CD8-positive, alpha-beta memory T cell (primary cell): ENCODE measurements around the gene IDI2. TPM values are rescaled to one million over a fixed set of nuclear protein-coding genes. Genes with fewer than 3 reads are reported as not detected.
"Not testable (repeated sequence)": the region's sequence is repeated elsewhere in the genome, so short reads cannot be mapped to it uniquely, and the experiment has no call there.

Source experiments
- CTCF ChIA-PET: fragments of 350-600 bp; sonication (Branson Sonifier 250); formaldehyde crosslinking; loops from one replicate; lab custom pipeline; 2021; ENCODE audit warnings: antibody characterized with exemption; lab: Charles Lee
- POLR2A ChIA-PET: fragments of 350-600 bp; sonication (Branson Sonifier 250); formaldehyde crosslinking; loops from one replicate; lab custom pipeline; 2021; ENCODE audit warnings: antibody characterized with exemption; lab: Charles Lee
- DNase-seq, 5 donors: peaks; one replicate each; pipeline versions ENCODE4 v3.0.0 to v3.0.0-alpha.2; 2020 to 2022; ENCODE audit warnings: mixed read lengths in 1 of 5
- H3K27ac ChIP-seq: one replicate; pipeline ENCODE4 v1.7.0; 2013; ENCODE audit warnings: low read depth, mild to moderate bottlenecking, low read length, moderate library complexity
- H3K27me3 ChIP-seq: 2 replicates; pipeline ENCODE4 v1.7.0; 2013; ENCODE audit warnings: low read length, mild to moderate bottlenecking; ENCODE audit not compliant: insufficient read depth, poor library complexity, severe bottlenecking
- H3K36me3 ChIP-seq: 2 replicates; pipeline ENCODE4 v1.7.0; 2013; ENCODE audit warnings: mild to moderate bottlenecking, low read length, moderate library complexity; ENCODE audit not compliant: insufficient read depth
- H3K4me1 ChIP-seq: 2 replicates; pipeline ENCODE4 v1.7.0; 2013; ENCODE audit warnings: mild to moderate bottlenecking, low read length, moderate library complexity; ENCODE audit not compliant: insufficient read depth
- H3K4me3 ChIP-seq: 2 replicates; pipeline ENCODE4 v1.7.0; 2013; ENCODE audit warnings: mild to moderate bottlenecking, low read length
- H3K9me3 ChIP-seq: 2 replicates; pipeline ENCODE4 v1.7.0; 2013; ENCODE audit warnings: mild to moderate bottlenecking, low read length
- H3K27ac Mint-ChIP-seq, 8 donors: one replicate each; pipeline ENCODE4 v1.8.0; 2020 to 2021; ENCODE audit warnings: mixed read lengths in 8 of 8, mild to moderate bottlenecking in 6 of 8, inconsistent platforms in 3 of 8, moderate library complexity in 3 of 8
- H3K27me3 Mint-ChIP-seq, 2 donors: one replicate each; pipeline ENCODE4 v1.8.0; 2020 to 2021; ENCODE audit warnings: mixed read lengths in 2 of 2, mild to moderate bottlenecking in 1 of 2, moderate library complexity in 1 of 2
- H3K36me3 Mint-ChIP-seq, 3 donors: one replicate each; pipeline ENCODE4 v1.8.0; 2020 to 2021; ENCODE audit warnings: mixed read lengths in 3 of 3, inconsistent platforms in 1 of 3, mild to moderate bottlenecking in 1 of 3
- H3K4me1 Mint-ChIP-seq, 3 donors: one replicate each; pipeline ENCODE4 v1.8.0; 2020 to 2021; ENCODE audit warnings: mixed read lengths in 3 of 3, inconsistent platforms in 1 of 3, mild to moderate bottlenecking in 1 of 3
- H3K4me3 Mint-ChIP-seq, 7 donors: one replicate each; pipeline ENCODE4 v1.8.0; 2020 to 2021; ENCODE audit warnings: mixed read lengths in 7 of 7, mild to moderate bottlenecking in 6 of 7, moderate library complexity in 4 of 7, inconsistent platforms in 2 of 7
- H3K9me3 Mint-ChIP-seq, 5 donors: one replicate each; pipeline ENCODE4 v1.8.0; 2020 to 2022; ENCODE audit warnings: mixed read lengths in 5 of 5, mild to moderate bottlenecking in 3 of 5, moderate library complexity in 2 of 5, inconsistent platforms in 1 of 5
- polyA plus RNA-seq: library from polyadenylated mRNA; unstranded; fragments of 300-500 nt; fragmentation: Illumina TruSeq; gene quantifications from one replicate; pipeline ENCODE4 v1.2.3, GENCODE V29; 2021
- total RNA-seq, 2 experiments: library from RNA; stranded (reverse); gene quantifications; one replicate each; pipeline ENCODE4 v1.2.3, GENCODE V29; 2021

Gene IDI2
- total and polyA plus RNA-seq, 3 experiments from 2014 or later: not detected

DNA sequence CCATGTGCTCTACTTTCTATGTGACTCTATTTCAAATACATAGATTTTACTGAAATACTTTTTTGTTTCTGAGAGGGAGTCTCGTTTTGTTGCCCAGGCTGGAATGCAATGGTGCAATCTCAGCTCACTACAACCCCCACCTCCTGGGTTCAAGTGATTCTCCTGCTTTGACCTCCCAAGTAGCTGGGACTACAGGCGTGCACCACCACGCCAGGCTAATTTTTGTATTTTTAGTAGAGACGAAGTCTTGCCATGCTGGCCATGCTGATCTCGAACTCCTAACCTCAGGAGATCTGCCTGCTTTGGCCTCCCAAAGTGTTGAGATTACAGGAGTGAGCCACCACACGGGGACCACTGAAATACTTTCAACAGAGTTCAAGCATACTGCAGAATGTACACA is 19.8 kb upstream of the IDI2 start:
- Mint-ChIP-seq H3K27me3 (peaks cover 0 to 5% of the 10 kb centered on the region in 2 donors), H3K9me3 (no peaks in the 10 kb centered on the region), H3K4me1 (peaks cover 49 to 61% (median 53%) of the 10 kb centered on the region in 3 donors), H3K36me3 (peaks cover 0 to 57% (median 3%) of the 10 kb centered on the region in 3 donors), H3K27ac (peak overlapping the region; percentile 27 to 98 (median 92)), H3K4me3 (peak overlapping the region; percentile 49 to 86 (median 63))
- no peak for DNase-seq
- POLR2A ChIA-PET: interaction anchor here (1.4 kb wide), 1 partner anchor 10 kb away, joined by 3 read pairs; the partner anchor contains the start of gene WDR37
- Histone ChIP-seq H3K4me1 (peaks cover 53% of the 10 kb centered on the region), H3K36me3 (peaks cover 11% of the 10 kb centered on the region), H3K4me3 (no peak overlapping the region), H3K27me3 (no peaks in the 10 kb centered on the region), H3K27ac (no peak overlapping the region), H3K9me3 (no peaks in the 10 kb centered on the region)
- CTCF ChIA-PET: interaction anchor here (1.0 kb wide), 1 partner anchor 12 kb away, joined by 3 read pairs; no protein-coding TSS in a partner anchor

DNA sequence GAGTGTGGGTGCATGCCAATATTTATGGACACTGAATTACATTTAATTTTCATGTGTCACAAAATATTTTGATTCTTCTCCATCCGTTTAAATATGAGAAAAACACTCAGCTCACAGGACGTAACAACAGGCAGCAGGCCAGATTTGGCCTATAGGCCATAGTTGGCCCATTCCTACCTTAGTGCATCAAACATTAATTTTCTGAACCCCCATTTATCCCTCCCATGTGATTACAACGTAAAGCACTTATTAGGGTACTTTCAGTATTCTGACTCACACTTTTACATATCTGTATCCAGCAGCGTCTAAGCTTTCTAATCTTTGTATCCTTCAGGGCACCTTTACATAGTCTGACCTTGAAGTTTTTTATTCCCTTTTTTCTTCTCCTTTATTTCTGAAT is 19.3 kb upstream of the IDI2 start:
- no peaks in the 10 kb centered on the region for H3K9me3 Mint-ChIP-seq
- CTCF ChIA-PET: interaction anchor here (1.0 kb wide), 1 partner anchor 13 kb away, joined by 3 read pairs; no protein-coding TSS in a partner anchor
- Histone ChIP-seq H3K9me3 (no peaks in the 10 kb centered on the region), H3K4me1 (peaks cover 48% of the 10 kb centered on the region), H3K36me3 (peaks cover 16% of the 10 kb centered on the region), H3K27ac (no peak overlapping the region), H3K4me3 (peak overlapping the region; percentile 16), H3K27me3 (no peaks in the 10 kb centered on the region)
- no peak for DNase-seq
- POLR2A ChIA-PET: interaction anchor here (1.4 kb wide), 1 partner anchor 11 kb away, joined by 3 read pairs; the partner anchor contains the start of gene WDR37
- H3K27ac Mint-ChIP-seq: peak overlapping the region; percentile 10 to 98 (median 92)
- H3K4me3 Mint-ChIP-seq: peak overlapping the region; percentile 49 to 86 (median 63)
- peaks cover 48 to 61% (median 49%) of the 10 kb centered on the region in 3 donors for H3K4me1 Mint-ChIP-seq
- peaks cover 0 to 5% of the 10 kb centered on the region in 2 donors for H3K27me3 Mint-ChIP-seq
- peaks cover 0 to 60% (median 7%) of the 10 kb centered on the region in 3 donors for H3K36me3 Mint-ChIP-seq

DNA sequence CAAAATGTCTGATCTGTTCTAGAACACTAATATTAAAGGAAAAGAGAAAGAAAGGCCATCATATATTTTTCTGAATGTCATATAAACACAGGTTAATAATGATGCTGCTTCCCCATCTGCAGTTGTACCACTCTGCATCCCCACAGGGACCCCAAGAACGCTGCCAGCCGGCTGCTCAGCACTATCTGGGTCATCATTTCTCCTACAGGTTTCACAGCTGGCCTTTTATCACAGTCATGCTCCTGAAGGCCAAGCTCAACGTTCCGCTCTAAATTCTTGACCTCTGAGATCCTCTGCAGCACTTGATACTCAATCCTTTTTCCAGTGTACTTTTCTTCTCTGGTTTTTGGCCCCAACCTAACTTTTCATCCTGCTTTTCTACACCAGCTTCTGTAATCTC is 18.5 kb upstream of the IDI2 start:
- H3K4me1 ChIP-seq: peaks cover 44% of the 10 kb centered on the region
- no peak for DNase-seq
- peak overlapping the region; percentile 55 for H3K27ac ChIP-seq
- peaks cover 0 to 59% (median 7%) of the 10 kb centered on the region in 3 donors for H3K36me3 Mint-ChIP-seq
- H3K9me3 ChIP-seq: no peaks in the 10 kb centered on the region
- H3K9me3 Mint-ChIP-seq: no peaks in the 10 kb centered on the region
- peak overlapping the region; percentile 63 to 92 (median 84) for H3K4me3 Mint-ChIP-seq
- H3K4me1 Mint-ChIP-seq: peaks cover 45 to 53% (median 50%) of the 10 kb centered on the region in 3 donors
- CTCF ChIA-PET: interaction anchor here (1.4 kb wide), 1 partner anchor 36 kb away, joined by 3 read pairs; no protein-coding TSS in a partner anchor
- H3K27me3 ChIP-seq: no peaks in the 10 kb centered on the region
- POLR2A ChIA-PET: no interaction called here
- H3K27ac Mint-ChIP-seq: peak overlapping the region in 7 of 8 donors; percentile 87 to 98 (median 94)
- peak overlapping the region; percentile 16 for H3K4me3 ChIP-seq
- peaks cover 17% of the 10 kb centered on the region for H3K36me3 ChIP-seq
- H3K27me3 Mint-ChIP-seq: peaks cover 0 to 5% of the 10 kb centered on the region in 2 donors

DNA sequence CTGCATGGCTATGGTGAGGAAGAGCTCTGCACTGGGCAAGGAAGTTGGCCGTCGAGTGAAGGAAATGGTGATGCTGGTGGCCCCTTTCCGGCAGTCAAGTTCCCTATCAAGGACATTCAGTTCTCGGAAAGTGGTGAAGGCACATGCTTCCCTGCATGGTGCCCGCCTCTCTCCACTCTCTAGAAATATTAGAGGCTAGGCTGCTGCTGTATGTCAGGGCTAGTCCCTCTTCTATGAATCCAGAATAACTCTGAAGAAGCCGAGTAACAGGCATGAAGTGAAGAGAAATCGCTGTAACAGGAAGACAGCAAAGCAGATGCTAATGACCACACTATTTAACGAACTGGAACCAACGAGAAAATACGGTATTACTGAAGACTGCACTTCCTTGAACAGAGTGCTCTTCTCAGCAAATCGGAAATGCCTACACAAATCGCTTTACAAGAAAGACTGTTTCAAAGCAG is 17.9 kb upstream of the IDI2 start:
- ChIA-PET CTCF (interaction anchor here (1.4 kb wide), 1 partner anchor 37 kb away, joined by 3 read pairs; no protein-coding TSS in a partner anchor), POLR2A (interaction anchor here (0.5 kb wide), 1 partner anchor 49 kb away, joined by 3 read pairs; no protein-coding TSS in a partner anchor)
- Histone ChIP-seq H3K27ac (peak overlapping the region; percentile 55), H3K27me3 (no peaks in the 10 kb centered on the region), H3K4me1 (peaks cover 44% of the 10 kb centered on the region), H3K36me3 (peaks cover 17% of the 10 kb centered on the region), H3K4me3 (peak overlapping the region; percentile 16), H3K9me3 (no peaks in the 10 kb centered on the region)
- Mint-ChIP-seq H3K4me1 (peaks cover 45 to 50% (median 50%) of the 10 kb centered on the region in 3 donors), H3K36me3 (peaks cover 0 to 53% (median 7%) of the 10 kb centered on the region in 3 donors), H3K4me3 (peak overlapping the region; percentile 63 to 92 (median 84)), H3K27ac (peak overlapping the region; percentile 87 to 98 (median 92)), H3K27me3 (peaks cover 0 to 5% of the 10 kb centered on the region in 2 donors), H3K9me3 (no peaks in the 10 kb centered on the region)
- DNase-seq: peak in 2 of 5 donors; percentile 38 to 42

DNA sequence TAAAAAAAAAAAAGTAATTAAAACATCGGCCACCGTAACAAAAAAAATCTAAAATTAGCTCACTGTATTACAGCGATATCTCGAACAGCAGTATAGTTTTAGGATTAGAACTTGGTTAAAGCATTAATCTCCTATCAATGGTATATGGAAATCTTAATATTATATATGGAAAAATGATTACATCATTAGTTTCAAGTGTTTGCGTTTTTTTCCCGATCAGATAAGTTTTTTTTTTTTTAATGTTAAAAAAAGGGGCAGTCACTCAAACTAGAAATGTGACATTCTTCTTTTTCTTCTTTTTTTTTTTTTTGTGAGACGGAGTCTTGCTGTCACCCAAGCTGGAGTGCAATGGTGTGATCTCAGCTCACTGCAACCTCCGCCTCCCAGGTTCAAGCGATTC is 15.9 kb upstream of the IDI2 start:
- Mint-ChIP-seq H3K9me3 (no peaks in the 10 kb centered on the region), H3K27me3 (peaks cover 0 to 4% of the 10 kb centered on the region in 2 donors), H3K36me3 (peaks cover 0 to 65% (median 8%) of the 10 kb centered on the region in 3 donors), H3K4me1 (peaks cover 34 to 43% (median 39%) of the 10 kb centered on the region in 3 donors), H3K27ac (peak overlapping the region in 1 of 8 donors; percentile 22), H3K4me3 (no peak overlapping the region)
- CTCF ChIA-PET: interaction anchor here (0.9 kb wide), 1 partner anchor 12 kb away, joined by 3 read pairs; no protein-coding TSS in a partner anchor
- Histone ChIP-seq H3K27ac (no peak overlapping the region), H3K27me3 (no peaks in the 10 kb centered on the region), H3K9me3 (no peaks in the 10 kb centered on the region), H3K4me1 (peaks cover 34% of the 10 kb centered on the region), H3K36me3 (peaks cover 17% of the 10 kb centered on the region), H3K4me3 (no peak overlapping the region)
- no peak for DNase-seq
- POLR2A ChIA-PET: no interaction called here

DNA sequence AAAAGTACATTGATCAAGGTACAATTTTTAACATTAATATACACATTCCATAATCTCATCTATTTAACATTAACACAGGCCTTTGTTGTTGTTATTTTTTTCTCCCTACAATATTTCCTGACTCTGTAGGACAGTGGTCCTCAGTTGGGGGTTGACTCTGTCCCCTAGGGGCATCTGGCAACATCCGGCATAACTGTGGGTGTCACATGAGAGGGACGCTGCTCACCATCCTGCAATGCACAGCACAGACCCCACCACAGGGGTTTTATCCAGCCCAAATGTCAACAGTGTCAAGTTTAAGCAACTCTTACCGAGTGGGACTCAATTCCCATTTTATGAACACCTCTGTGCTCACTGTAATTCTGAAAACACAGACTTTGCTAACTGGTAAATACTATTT is 14.5 kb upstream of the IDI2 start:
- H3K4me1 ChIP-seq: peaks cover 21% of the 10 kb centered on the region
- Mint-ChIP-seq H3K36me3 (peaks cover 0 to 63% (median 8%) of the 10 kb centered on the region in 3 donors), H3K4me3 (no peak overlapping the region), H3K9me3 (no peaks in the 10 kb centered on the region), H3K27ac (peak overlapping the region in 4 of 8 donors; percentile 10 to 66 (median 50)), H3K27me3 (peaks cover 0 to 2% of the 10 kb centered on the region in 2 donors), H3K4me1 (peaks cover 22 to 33% (median 27%) of the 10 kb centered on the region in 3 donors)
- CTCF ChIA-PET: no interaction called here
- H3K4me3 ChIP-seq: no peak overlapping the region
- H3K27ac ChIP-seq: no peak overlapping the region
- no peak for DNase-seq
- no peaks in the 10 kb centered on the region for H3K27me3 ChIP-seq
- peaks cover 17% of the 10 kb centered on the region for H3K36me3 ChIP-seq
- H3K9me3 ChIP-seq: no peaks in the 10 kb centered on the region
- POLR2A ChIA-PET: no interaction called here

DNA sequence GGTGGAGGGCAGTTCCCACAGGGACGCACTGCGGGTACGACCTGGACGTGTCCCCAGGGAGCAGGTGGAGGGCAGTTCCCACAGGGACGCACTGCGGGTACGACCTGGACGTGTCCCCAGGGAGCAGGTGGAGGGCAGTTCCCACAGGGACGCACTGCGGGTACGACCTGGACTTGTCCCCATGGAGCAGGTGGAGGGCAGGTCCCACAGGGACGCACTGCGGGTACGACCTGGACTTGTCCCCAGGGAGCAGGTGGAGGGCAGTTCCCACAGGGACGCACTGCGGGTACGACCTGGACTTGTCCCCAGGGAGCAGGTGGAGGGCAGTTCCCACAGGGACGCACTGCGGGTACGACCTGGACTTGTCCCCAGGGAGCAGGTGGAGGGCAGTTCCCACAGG is 13.1 kb upstream of the IDI2 start:
- H3K4me3 ChIP-seq, H3K27me3 ChIP-seq, DNase-seq, H3K27ac ChIP-seq, H3K27me3 Mint-ChIP-seq, H3K27ac Mint-ChIP-seq, H3K9me3 ChIP-seq, POLR2A ChIA-PET, H3K4me3 Mint-ChIP-seq, H3K4me1 ChIP-seq, CTCF ChIA-PET, H3K9me3 Mint-ChIP-seq: not testable (repeated sequence)
- peaks cover 17% of the 10 kb centered on the region for H3K36me3 ChIP-seq
- Mint-ChIP-seq H3K36me3 (peaks cover 0 to 55% (median 8%) of the 10 kb centered on the region in 3 donors), H3K4me1 (peaks cover 9 to 20% (median 13%) of the 10 kb centered on the region in 3 donors)

DNA sequence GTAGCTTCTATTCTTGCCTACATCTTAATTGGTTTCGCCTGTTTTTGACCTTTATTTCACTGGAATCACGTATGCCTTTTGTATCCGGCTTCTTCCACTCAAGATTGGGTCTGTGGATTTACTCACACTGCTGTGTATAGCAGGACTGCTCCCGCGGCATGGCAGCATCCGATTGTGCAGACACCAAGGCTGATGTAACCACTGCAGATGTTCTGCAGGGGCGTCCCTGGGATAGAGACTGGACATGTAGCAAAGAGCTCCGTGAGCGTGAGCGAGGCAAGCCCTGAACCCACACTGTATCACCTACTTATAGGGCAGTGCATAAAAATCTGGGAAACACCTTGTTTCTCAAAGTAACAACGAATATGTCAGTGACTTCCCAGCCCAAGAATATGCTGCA is 11.4 kb upstream of the IDI2 start:
- no peaks in the 10 kb centered on the region for H3K27me3 Mint-ChIP-seq
- H3K27ac ChIP-seq: no peak overlapping the region
- CTCF ChIA-PET: no interaction called here
- POLR2A ChIA-PET: interaction anchor here (1.4 kb wide), 1 partner anchor 12 kb away, joined by 5 read pairs; the partner anchor contains the start of gene IDI1
- H3K4me1 ChIP-seq: no peaks in the 10 kb centered on the region
- no peak overlapping the region for H3K4me3 ChIP-seq
- peak overlapping the region in 1 of 8 donors; percentile 74 for H3K27ac Mint-ChIP-seq
- H3K36me3 ChIP-seq: peaks cover 9% of the 10 kb centered on the region
- H3K27me3 ChIP-seq: no peaks in the 10 kb centered on the region
- no peaks in the 10 kb centered on the region for H3K9me3 Mint-ChIP-seq
- H3K9me3 ChIP-seq: no peaks in the 10 kb centered on the region
- H3K36me3 Mint-ChIP-seq: peaks cover 0 to 41% (median 8%) of the 10 kb centered on the region in 3 donors
- peak overlapping the region in 1 of 7 donors; percentile 3 for H3K4me3 Mint-ChIP-seq
- no peak for DNase-seq
- peaks cover 0 to 11% (median 5%) of the 10 kb centered on the region in 3 donors for H3K4me1 Mint-ChIP-seq
